SU-DHL-6 (cell line): Measurements from ENCODE around the gene RAI14.

ENCODE experiments used
- H2AFZ ChIP-seq: fragments of 200-600 bp; sonication (generic); 2 replicates; pipeline ENCODE4 v1.6.1; 2014; ENCODE audit warnings: low read depth, mild to moderate bottlenecking, moderate library complexity, mixed read lengths, antibody characterized with exemption, low read length; ENCODE audit not compliant: severe bottlenecking
- H3F3A ChIP-seq: fragments of 200-600 bp; shearing (Covaris generic); 2 replicates; pipeline ENCODE4 v1.6.0; 2016; ENCODE audit warnings: antibody characterized with exemption, mild to moderate bottlenecking; ENCODE audit not compliant: insufficient read depth
- H3K27ac ChIP-seq: fragments of 200-600 bp; sonication (generic); 2 replicates; pipeline ENCODE4 v1.5.1; 2016; ENCODE audit warnings: low read depth, mild to moderate bottlenecking, low read length, moderate library complexity, mixed read lengths
- H3K27me3 ChIP-seq: fragments of 200-600 bp; sonication (generic), shearing (Covaris generic); 2 replicates; pipeline ENCODE4 v1.6.0; 2014; ENCODE audit warnings: mild to moderate bottlenecking, low read length
- H3K36me3 ChIP-seq: fragments of 200-600 bp; sonication (generic); 2 replicates; pipeline ENCODE4 v1.6.1; 2014; ENCODE audit warnings: mild to moderate bottlenecking, low read length, mixed read lengths
- H3K4me2 ChIP-seq: fragments of 300-600, 200-600 bp; shearing (Covaris generic), sonication (generic); 2 replicates; pipeline ENCODE4 v1.6.0; 2014; ENCODE audit warnings: low read length, low read depth, mild to moderate bottlenecking; ENCODE audit not compliant: poor library complexity, severe bottlenecking
- H3K4me3 ChIP-seq: fragments of 200-600 bp; sonication (generic); 2 replicates; pipeline ENCODE4 v1.5.1; 2014; ENCODE audit warnings: antibody characterized with exemption, low read length, mild to moderate bottlenecking, mixed read lengths; ENCODE audit not compliant: insufficient read depth, poor library complexity, severe bottlenecking
- H3K79me2 ChIP-seq: fragments of 200-600 bp; sonication (generic); 2 replicates; pipeline ENCODE4 v1.6.1; 2014; ENCODE audit warnings: mild to moderate bottlenecking, low read length, moderate library complexity; ENCODE audit not compliant: insufficient read depth
- H3K9ac ChIP-seq: fragments of 200-600 bp; sonication (generic); 2 replicates; pipeline ENCODE4 v1.7.0; 2014; ENCODE audit warnings: mild to moderate bottlenecking, low read length
- H3K9me2 ChIP-seq: fragments of 200-600 bp; sonication (generic); replicated peaks from 2 replicates; pipeline ENCODE4 v1.6.1; 2014; ENCODE audit warnings: low read length; ENCODE audit not compliant: insufficient read depth
- H3K9me3 ChIP-seq: fragments of 200-600 bp; sonication (generic); 2 replicates; pipeline ENCODE4 v1.6.1; 2014; ENCODE audit warnings: low read length, mixed read lengths; ENCODE audit not compliant: insufficient read depth
- H4K20me1 ChIP-seq: fragments of 200-600 bp; sonication (generic); 2 replicates; pipeline ENCODE4 v1.6.1; 2014; ENCODE audit warnings: low read depth, mild to moderate bottlenecking, antibody characterized with exemption, low read length, moderate library complexity, mixed read lengths
- EZH2phosphoT487 ChIP-seq: fragments of 200-600 bp; sonication (generic), shearing (Covaris generic); conservative IDR thresholded peaks from 2 replicates; pipeline ENCODE4 v1.6.1; 2018; ENCODE audit warnings: mild to moderate bottlenecking, antibody characterized with exemption, low read length, moderate library complexity, mixed read lengths
- TF ChIP-seq, protein P1 (sequence below): fragments of 200-600 bp; sonication (generic); IDR thresholded peaks from one replicate; pipeline ENCODE4 v1.5.1; 2017; ENCODE audit warnings: antibody characterized with exemption, mild to moderate bottlenecking, low read length, moderate library complexity; ENCODE audit not compliant: insufficient read depth, poor library complexity, severe bottlenecking

RAI14 gene

DNA sequence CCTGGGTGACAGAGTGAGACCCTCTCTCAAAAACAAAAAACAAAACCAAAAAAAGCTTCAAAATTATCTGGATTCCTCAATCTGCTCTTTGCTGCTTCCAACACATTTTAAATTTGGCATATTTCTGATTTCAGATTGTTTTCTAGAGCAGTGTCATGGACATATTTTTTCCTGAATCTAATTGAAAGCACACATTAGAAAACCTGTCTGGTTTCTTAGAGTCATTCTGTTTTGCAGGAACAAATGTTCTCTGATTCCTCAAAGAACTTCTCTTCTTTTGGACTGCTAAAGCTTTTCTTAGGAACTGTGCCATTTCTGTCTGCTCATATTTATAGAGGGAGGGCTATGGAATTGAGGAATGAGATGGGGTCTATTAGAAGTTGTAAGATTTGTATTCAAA is 81.6 kb downstream of the RAI14 start:
- H3K9ac ChIP-seq: no peak overlapping the region
- H3K9me2 ChIP-seq: no peaks in the 10 kb centered on the region
- H3K4me2 ChIP-seq: no peak overlapping the region
- no peak overlapping the region for H3K4me3 ChIP-seq
- H4K20me1 ChIP-seq: no peaks in the 10 kb centered on the region
- no peaks in the 10 kb centered on the region for H3F3A ChIP-seq
- no peak overlapping the region for H3K27ac ChIP-seq
- no peaks in the 10 kb centered on the region for H3K9me3 ChIP-seq
- H3K27me3 ChIP-seq: no peaks in the 10 kb centered on the region
- no peaks in the 10 kb centered on the region for H3K79me2 ChIP-seq
- no peaks in the 10 kb centered on the region for H3K36me3 ChIP-seq
- TF ChIP-seq EZH2phosphoT487: no peak
- TF ChIP-seq, protein P1, sequence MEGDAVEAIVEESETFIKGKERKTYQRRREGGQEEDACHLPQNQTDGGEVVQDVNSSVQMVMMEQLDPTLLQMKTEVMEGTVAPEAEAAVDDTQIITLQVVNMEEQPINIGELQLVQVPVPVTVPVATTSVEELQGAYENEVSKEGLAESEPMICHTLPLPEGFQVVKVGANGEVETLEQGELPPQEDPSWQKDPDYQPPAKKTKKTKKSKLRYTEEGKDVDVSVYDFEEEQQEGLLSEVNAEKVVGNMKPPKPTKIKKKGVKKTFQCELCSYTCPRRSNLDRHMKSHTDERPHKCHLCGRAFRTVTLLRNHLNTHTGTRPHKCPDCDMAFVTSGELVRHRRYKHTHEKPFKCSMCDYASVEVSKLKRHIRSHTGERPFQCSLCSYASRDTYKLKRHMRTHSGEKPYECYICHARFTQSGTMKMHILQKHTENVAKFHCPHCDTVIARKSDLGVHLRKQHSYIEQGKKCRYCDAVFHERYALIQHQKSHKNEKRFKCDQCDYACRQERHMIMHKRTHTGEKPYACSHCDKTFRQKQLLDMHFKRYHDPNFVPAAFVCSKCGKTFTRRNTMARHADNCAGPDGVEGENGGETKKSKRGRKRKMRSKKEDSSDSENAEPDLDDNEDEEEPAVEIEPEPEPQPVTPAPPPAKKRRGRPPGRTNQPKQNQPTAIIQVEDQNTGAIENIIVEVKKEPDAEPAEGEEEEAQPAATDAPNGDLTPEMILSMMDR: no peak
- no peak overlapping the region for H2AFZ ChIP-seq

DNA sequence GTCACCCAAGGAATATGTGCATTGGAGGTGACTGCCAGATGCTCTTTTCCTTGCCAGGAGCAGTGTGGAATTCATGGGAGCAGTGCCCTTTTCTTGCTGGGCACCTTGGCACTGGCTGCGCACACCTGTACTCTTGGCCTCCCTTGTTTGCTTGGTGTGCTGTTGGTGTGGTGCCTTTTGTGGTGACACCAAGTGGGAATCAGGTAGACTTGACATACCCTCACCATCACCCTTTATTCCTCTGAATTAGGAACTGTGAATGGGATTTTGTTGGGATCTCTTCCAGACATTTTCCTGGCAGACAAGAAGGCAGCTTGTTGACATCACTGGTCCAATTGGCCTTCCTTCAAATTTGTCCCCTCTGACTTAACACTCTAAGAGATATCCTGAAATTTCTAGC is 82.3 kb downstream of the RAI14 start:
- Histone ChIP-seq H3K27ac (no peak overlapping the region), H3K9me2 (no peaks in the 10 kb centered on the region)
- no peak for TF ChIP-seq EZH2phosphoT487
- TF ChIP-seq, protein P1: no peak

DNA sequence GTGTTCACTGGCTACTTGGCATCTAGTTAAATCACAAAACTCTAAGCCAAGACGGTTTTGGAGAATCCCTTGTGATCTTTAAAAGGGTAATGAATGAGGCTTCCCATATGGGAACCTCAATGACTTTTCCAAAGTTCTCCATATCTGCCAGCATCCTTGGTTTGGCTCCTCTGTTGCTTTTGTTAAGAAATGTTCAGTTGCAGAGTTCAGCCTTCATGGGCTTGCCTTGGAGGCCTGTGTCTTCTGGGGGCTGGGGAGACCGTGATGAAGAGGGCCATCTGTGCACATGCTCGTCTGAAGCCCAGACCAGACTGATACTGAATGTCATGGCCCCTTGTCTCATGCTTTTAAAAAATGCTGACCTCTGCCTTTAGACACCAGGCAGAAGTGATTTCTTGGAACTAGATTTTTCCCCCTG is 84.3 kb downstream of the RAI14 start:
- Histone ChIP-seq H3K27ac (no peak overlapping the region), H2AFZ (no peak overlapping the region), H3K9me2 (no peaks in the 10 kb centered on the region; the same call in 1 of the 2 replicates), H3K4me3 (no peak overlapping the region), H3K36me3 (no peaks in the 10 kb centered on the region), H3F3A (no peaks in the 10 kb centered on the region), H3K9me3 (no peaks in the 10 kb centered on the region), H3K4me2 (no peak overlapping the region), H3K27me3 (no peaks in the 10 kb centered on the region), H3K79me2 (no peaks in the 10 kb centered on the region), H4K20me1 (no peaks in the 10 kb centered on the region), H3K9ac (no peak overlapping the region)
- no peak for TF ChIP-seq EZH2phosphoT487
- TF ChIP-seq, protein P1: no peak

More for the DNA sequence above, 82.3 kb downstream of the RAI14 start:
- no peaks in the 10 kb centered on the region for H3K27me3 ChIP-seq
- H2AFZ ChIP-seq: no peak overlapping the region
- H3K9ac ChIP-seq: no peak overlapping the region
- H3K9me3 ChIP-seq: no peaks in the 10 kb centered on the region
- no peaks in the 10 kb centered on the region for H3K36me3 ChIP-seq
- H3K79me2 ChIP-seq: no peaks in the 10 kb centered on the region
- H4K20me1 ChIP-seq: no peaks in the 10 kb centered on the region
- H3K4me2 ChIP-seq: no peak overlapping the region
- no peak overlapping the region for H3K4me3 ChIP-seq
- no peaks in the 10 kb centered on the region for H3F3A ChIP-seq

DNA sequence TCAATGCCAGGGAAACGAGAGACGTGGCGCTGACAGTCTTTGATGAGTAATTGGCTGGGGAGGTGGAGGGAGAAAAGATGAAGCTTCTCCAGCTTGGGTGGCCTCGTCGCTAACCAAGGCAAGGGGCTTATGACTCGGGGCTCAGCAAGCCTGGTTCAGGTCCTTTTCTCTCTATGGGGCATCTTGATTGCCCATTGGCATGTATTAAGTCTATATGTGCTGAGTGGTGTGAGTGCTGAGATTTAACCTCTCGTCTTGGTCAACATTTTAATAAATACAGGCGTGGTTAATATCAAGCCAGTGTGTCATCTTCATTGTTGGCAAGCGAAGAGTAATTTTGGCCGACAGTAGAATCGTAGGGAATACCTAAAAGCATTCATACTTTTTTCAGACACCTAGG is 85.9 kb downstream of the RAI14 start:
- Histone ChIP-seq H3K27ac (no peak overlapping the region), H3K27me3 (no peaks in the 10 kb centered on the region), H3K9me3 (no peaks in the 10 kb centered on the region), H3K9ac (no peak overlapping the region), H3F3A (no peaks in the 10 kb centered on the region), H4K20me1 (no peaks in the 10 kb centered on the region), H3K79me2 (no peaks in the 10 kb centered on the region), H3K9me2 (no peaks in the 10 kb centered on the region; the same call in 1 of the 2 replicates), H3K4me2 (no peak overlapping the region), H3K36me3 (no peaks in the 10 kb centered on the region), H2AFZ (no peak overlapping the region), H3K4me3 (no peak overlapping the region)
- no peak for TF ChIP-seq EZH2phosphoT487
- TF ChIP-seq, protein P1: no peak
